Myocyte (in vitro differentiated cells): ENCODE results near the gene ZNF91. TPM values are rescaled to one million over a fixed set of nuclear protein-coding genes. Genes with fewer than 3 reads are reported as not detected.
"Not testable (repeated sequence)": the region's sequence is repeated elsewhere in the genome, so short reads cannot be mapped to it uniquely, and the experiment has no call there.

Experiments used
- DNase-seq: peaks from one replicate; pipeline ENCODE4 v3.0.0-alpha.2; 2012; ENCODE audit warnings: low read depth
- total RNA-seq: library from RNA; depleted of rRNA; stranded (reverse); fragments of >200 nt; gene quantifications from 2 replicates; pipeline ENCODE4 v1.2.3, GENCODE V29; 2014

The ZNF91 gene
- total RNA-seq, 1 donor from 2014 or later: 29.2 TPM

DNA sequence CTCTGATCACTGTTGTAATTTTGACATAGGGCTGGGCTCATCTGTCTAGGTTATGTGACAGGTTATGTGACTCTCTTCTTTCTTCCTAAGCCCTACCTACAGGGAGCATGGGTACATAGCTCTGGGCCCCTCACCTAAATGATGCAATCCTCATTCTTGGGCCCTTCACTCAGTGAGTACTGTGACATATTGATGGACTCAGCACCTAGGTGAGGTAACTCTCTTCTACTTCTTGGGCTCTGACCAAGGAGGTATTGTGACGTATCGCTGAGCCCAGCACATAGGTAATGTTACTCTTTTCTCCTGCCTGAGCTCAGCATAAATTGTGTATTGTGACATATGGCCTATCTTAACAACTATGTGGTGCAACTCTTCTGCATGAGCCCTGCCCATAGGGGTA is 76.3 kb downstream of the ZNF91 start:
- DNase-seq: not testable (repeated sequence)

DNA sequence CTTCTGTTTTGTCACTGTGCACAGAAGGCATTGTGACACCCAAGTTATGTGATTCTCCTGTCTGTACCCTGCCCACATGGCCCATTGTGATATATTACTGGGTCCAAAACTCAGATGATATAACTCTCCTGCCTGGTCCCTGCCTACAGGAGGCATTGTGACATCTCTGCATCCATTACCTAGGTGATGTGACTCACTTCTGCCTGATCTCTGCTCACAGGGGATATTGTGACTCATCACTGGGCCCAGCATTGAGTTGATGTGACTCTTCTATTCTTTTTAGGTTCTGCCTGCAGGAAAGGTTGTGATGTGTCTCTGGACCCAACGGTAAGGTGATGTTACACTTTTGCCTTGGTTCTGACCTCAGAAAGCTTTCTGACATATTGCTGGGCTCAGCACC is 77.1 kb downstream of the ZNF91 start:
- no peak for DNase-seq

DNA sequence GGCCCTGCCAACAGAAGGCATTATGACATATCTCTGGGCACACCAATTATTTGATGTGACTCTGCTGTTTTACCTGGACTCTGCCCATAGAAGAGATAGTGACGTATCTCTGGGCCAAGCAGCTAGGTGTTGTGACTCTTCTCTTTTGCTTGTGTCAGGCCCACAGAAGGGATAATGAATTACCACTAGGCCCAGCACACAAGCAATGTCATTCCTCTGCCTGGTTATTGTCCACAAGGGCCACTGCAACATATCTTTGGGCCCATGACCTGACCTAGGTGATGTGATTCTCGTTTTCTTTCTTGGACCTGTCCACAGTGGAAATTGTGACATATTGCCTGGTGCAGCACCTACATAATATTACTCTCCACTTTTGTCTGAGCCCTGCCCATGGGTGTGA is 80.0 kb downstream of the ZNF91 start:
- DNase-seq: no peak

DNA sequence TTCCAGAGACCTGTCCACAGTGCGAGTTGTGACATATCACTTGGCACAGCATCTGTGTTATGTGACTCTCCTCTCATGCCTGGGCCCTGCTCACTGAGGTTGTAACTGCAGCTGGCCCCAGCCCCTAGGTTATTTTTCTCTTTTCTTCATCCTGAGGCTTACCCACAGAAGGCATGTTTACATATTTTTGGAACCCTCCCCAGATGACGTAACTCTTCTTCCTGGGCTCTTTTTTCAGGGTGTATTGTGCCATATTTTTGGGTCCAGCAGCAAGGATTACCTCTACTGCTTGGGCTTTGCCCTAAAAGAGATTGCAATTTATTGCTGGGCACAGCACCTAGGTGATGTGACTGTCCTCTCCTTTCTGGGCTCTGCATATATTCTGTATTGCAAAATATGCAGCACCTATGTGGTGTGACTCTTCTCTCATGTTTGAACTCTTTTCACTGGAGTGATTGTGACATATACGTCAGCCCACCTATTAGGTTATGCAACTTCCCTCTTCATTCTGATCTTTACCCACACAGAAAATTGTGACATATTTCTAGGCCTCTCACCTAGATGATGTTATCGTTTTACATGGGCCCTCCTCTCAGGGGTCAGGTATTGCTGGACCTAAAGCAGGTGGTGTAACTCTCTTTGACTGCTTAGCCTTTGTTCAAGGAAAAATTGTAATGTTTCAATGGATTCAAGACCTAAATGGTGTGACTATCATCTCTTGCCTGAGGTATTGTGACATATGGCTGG is 80.6 kb downstream of the ZNF91 start:
- no peak for DNase-seq

DNA sequence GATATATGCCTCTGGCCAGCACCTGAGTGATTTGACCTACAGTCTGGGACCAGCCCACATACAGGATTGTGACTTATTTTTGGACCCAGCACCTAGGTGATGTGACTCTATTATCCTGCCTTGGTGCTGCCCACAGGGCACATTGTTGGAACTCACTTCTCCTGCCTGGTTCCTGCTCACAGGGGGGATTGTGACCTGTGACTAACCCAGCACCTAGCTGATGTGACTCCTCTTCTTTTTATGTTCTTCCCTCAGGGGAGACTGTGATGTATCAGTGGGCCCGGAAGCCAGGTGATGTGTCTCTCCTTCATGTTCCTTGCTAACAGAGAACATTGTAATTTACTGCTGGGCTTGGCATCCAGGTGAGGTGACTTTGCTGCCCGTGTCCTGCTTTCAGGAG is 82.1 kb downstream of the ZNF91 start:
- DNase-seq: no peak

DNA sequence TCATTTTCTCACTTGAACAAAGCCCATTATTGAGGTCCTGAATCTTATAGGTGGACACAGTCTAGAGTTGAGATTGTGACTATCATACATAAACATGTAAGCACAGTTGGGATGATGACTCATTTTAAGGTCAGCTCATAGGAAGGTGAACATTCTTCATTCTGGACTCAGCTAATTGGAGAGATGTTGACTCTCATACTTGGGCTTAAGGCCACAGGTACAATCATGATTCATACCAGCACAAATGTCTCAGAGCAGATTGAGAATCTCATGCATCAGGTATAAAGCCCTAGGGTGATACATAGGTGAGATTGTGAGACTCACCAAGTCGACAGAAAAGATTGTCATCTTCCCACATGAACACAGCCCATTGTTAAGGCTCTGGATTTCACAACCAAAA is 82.8 kb downstream of the ZNF91 start:
- no peak for DNase-seq

DNA sequence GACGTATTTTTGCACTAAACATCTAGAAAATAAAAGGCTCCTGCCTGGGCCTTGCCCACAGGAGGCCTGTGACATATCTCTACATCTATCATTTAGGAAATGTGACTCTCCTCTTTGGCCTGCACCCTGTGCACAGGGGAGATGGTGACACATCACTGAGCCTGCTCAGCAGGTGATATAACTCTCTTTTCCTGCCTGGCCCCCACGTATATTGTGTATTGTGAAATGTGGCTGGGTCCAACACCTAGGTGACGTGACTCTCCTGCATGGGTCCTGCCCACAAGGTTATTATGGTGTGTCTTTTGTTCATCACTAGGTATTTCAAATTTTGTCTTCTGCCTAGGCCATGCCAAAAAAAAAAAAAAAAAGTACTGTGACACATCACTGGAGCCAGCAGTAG is 83.7 kb downstream of the ZNF91 start:
- DNase-seq: no peak

DNA sequence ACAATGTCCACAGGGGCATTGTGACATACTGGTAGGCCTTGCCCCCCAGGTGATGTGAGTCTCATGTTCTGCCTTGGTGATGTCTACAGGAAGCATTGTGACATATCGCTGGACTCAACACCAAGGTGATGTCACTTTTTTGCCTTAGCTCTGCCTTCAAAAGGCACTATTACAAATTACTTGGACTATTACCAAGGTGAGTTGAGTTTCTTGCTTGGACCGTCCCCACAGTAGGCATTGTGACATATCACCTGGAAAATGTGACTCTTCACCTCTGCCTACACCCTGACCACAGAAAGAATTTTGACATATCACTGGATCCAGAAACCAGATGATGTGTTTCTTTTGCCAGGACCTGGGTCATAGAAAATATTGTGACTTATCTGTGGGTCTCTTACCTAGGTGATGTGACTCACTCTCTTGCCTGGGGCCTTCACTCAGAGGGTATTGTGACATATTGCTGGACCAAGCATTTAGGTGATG is 84.5 kb downstream of the ZNF91 start:
- no peak for DNase-seq

DNA sequence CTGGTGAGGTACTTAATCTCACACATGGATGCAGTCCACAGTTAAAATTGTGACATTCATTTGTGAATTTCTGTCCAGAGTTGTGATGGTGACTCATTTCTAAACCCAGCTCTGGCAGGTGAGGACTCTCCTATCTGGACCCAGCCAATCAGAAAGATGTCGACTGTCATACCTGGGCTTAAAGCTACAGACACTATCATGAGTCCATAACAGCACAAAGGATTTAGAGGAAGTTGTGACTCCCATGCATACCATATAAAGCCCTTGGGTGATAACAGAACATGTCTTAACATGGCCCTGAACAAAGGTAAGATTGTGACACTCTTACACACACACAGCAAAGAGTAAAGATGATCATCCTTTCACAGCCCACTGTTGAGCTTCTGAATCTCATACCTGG is 85.3 kb downstream of the ZNF91 start:
- DNase-seq: no peak

DNA sequence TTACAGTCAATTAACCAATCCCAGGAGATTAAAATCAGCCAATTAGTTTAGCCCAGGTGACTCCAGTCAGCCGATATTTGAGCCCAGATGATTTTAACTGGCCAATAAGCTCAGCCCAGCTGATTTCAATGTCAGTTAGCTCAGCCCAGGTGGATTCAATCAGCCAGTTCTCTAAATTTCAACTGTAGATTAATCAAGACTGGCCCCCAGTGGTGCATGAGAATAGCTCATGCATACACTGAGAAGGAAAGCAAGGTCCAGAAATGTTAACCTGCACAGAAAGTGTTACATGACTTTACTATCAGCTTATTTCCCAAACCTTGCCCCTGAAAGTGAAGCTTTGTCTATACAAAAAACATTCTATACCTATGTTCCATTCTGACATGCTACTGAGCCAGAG is 89.7 kb downstream of the ZNF91 start:
- DNase-seq: no peak

DNA sequence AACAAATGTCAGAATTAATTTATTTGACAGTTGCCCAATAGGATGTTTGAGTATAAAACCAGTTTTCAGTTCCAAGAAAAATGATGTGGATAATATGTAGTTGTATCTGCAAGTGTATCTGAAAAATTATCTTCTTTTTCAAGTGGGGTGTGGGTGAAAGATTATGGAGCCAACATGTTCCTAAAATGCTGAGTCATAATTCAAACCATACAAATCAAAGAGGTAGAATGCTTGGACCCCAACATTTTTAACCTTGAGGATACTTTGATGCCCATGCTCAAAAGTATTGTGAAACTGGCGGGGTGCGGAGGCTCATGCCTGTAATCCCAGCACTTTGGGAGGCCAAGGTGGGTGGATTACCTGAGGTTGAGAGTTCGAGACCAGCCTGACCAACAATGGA is 91.0 kb downstream of the ZNF91 start:
- no peak for DNase-seq

DNA sequence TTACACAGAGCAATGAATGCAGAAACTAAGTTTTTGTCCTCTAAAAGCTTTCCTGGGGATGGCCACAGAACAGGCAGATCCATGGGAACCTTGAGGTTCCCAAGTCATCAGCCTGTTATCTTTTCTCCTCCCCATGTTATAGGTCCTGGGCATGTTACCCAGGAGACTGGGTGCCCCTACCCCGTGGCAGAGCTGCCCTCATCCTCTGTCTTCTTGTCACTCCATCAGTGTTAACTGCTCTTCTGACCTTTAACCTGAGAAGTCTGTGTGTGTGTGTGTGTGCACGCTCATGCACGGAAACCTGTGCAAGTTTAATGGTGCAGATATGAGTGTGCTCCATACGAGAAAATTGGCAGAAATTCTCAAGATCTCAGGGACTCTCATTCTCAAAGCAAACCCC is 101.1 kb downstream of the ZNF91 start:
- no peak for DNase-seq

DNA sequence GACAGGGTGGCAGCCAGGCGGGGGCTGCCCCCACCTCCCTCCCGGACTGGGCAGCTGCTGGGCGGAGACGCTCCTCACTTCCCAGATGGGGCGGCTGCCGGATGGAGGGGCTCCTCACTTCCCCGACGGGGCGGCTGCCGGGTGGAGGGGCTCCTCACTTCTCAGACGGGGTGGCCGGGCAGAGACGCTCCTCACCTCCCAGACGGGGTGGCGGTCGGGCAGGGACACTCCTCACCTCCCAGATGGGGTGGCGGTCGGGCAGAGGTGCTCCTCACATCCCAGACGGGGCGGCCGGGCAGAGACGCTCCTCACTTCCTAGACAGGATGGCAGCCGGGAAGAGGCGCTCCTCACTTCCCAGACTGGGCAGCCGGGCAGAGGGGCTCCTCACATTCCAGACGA is 105.3 kb downstream of the ZNF91 start:
- not testable (repeated sequence) for DNase-seq

Other genes with a start within 250 kb of the ZNF91 start
- 2.7 and 5.7 TPM in 2 replicates for gene ZNF724, start 145.1 kb downstream of the ZNF91 start, total RNA-seq